GM19023 (cell line): ENCODE data around the gene LRRC73.
A peak's percentile ranks its signal among the peaks of the same experiment; 100 is the strongest.
"Not testable (repeated sequence)": the region's sequence is repeated elsewhere in the genome, so short reads cannot be mapped to it uniquely, and the experiment has no call there.

Source experiments
- ATAC-seq: cut with Tn5 transposase; IDR thresholded peaks from one replicate; pipeline ENCODE4 v1.9.1; 2021; ENCODE audit warnings: mild to moderate bottlenecking, moderate library complexity; ENCODE audit not compliant: unreplicated experiment

LRRC73 gene, protein sequence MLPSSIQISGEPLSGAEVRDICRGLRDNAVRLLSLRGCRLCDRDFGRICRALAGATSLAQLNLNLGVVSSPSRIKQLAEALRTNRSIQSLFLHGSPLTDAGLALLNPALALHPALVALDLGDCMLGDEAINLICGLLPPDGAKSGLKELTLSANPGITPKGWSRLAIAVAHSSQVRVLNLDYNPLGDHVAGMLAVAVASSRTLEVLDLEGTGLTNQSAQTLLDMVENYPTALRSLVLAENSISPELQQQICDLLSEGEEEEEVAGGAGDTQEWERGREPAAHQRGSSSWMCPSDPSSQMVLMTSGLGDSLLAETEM

DNA sequence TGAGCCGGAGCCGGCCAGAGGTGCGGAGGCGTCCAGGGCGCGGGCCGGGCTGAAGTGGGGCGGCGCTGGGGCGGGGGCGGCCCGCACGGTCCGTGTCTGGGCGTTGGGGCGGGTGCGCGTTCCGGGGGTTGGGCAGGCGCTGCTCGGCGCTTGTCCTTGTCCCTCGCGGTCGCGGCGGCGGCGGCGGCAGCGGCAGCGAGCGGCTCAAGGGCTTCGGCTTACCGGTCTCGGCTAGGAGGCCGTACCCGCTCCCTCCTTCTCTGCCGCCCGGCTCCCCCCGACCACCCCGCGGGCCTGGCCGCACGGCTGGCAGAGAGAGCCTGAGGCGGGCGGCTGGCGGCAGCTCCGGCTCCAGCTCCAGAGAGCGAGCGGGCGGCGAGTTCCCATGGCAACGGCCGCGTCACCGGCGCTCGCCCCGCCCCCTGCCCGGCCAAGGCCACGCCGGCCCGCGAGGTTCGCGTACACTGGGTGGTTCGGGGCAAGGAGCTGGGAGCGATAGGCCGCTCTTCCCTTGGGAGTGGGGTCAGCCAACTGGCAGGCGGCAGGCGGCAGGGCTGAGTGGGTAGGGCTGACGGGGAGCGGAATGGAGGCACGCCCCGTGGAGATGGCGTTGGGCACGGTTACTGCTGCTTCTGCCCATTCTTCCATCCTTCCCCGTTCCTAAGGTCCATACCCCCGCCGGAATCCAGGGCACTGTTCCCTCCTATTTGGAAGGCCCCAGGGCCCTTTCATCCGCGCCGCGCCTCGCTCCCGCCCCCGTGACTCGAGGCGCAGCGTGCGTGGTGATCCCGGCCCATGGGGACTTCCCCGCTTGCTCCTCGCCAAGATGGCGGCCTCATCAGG is at the start of gene LRRC73:
Gene LRRC73 (minus strand): TSS at position 363 of the 843 bp plus-strand sequence. CDS start 561 bp downstream, outside the sequence.
- peak; percentile 75 for ATAC-seq

DNA sequence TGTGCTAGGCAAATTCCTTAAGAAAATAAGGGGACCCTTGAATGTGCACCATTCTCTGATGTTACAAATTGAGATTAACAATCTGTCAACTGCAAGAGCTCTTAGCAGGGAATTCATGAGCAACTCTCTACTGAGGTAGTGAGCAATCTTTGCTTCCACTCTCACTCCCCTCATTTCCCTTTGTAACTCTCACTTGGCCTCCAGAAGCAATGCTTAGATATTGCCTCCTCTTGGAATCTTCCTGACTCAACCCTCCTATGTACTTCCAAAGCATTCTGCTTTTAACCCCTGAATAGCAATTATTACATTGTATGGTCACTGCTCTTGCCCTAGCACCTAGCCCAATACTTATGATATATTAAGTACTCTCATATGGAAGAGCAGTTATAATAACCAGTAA is 49.2 kb upstream of the LRRC73 start:
- ATAC-seq: no peak

GRCh38 chr6:43557620-43558019 is 47.5 kb upstream of the LRRC73 start:
- not testable (repeated sequence) for ATAC-seq

DNA sequence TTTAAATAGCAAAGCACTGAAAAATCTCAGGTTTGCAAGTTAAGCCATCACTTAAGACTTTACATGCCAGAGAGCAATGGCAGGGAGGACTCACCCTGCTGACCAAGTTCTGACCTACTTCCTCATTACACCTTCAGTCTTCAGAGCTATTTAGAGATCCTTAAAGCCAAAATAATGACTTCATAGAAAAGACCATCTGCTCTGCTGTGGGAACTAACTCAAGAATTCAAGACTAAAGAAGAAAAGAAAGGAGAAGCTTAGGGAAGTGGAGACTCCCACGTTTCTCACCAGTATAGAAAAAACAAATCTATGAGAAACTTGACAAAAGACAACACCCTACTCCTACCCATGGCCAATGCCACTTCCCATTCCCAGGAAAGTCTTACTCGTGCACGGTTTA is 37.1 kb upstream of the LRRC73 start:
- ATAC-seq: no peak

GRCh38 chr6:43544461-43544860 is 34.3 kb upstream of the LRRC73 start:
- no peak for ATAC-seq

DNA sequence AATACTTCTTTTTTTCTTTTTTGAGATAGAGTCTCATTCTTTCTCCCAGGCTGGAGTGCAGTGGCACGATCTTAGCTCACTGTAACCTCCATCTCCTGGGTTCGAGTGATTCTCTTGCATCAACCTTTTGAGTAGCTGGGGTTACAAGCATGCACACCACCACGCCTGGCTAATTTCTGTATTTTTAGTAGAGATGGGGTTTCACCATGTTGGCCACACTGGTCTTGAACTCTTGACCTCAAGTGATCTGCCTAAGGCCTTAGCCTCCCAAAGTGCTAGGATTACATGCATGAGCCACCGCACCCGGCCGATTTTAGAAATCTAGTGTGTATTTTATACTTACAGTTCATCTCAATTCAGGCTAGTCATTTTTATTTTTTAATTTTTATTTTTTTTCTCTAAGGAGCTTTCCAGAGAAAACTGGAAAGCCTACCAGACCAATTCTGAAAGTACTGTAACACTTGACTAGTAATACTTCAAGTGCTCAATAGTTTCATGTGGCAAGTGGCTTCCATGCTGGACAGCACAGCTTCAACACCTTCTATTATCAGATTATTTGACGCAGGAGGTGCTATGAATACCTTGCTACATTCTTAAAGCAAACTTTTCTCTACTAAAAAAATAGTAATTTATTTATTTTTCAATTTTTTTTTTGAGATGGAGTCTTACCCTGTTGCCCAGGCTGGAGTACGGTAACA is 31.8 kb upstream of the LRRC73 start:
- ATAC-seq: peak; percentile 55

DNA sequence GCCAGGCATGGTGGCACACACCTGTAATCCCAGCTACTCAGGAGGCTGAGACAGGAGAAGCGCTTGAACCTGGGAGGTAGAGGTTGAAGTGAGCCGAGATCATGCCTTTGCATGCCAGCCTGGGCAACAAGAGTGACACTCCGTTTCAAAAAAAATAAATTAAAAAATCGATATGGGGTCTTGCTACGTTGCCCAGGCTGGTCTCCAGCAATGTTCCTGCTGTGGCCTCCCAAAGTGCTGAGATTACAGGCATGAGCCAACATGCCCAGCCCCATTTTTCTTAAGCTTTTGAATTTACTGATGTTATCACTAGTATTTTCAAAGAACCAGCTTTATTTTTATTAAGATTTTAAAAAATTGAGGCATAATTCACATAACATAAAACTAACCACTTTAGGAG is 30.4 kb upstream of the LRRC73 start:
- no peak for ATAC-seq

DNA sequence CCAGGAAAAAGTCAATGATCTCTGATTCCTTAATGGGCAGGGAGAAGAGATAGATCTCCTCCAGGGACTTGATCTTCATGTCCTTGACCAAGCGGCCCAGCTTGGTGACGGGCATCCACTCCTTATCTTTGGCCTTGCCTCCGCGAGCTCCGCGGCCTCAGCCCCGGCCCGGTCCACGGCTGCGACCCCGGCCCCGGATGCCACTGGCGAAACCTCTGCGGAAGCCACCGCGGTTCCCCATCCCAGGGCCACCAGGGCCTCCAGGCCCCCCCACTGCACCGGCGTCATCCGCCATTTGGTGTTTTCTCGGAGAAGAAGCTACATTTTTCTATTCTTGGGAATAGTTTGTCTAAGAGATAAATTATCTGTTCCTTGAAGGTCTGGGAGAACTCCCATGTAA is 29.3 kb upstream of the LRRC73 start:
- ATAC-seq: not testable (repeated sequence)

DNA sequence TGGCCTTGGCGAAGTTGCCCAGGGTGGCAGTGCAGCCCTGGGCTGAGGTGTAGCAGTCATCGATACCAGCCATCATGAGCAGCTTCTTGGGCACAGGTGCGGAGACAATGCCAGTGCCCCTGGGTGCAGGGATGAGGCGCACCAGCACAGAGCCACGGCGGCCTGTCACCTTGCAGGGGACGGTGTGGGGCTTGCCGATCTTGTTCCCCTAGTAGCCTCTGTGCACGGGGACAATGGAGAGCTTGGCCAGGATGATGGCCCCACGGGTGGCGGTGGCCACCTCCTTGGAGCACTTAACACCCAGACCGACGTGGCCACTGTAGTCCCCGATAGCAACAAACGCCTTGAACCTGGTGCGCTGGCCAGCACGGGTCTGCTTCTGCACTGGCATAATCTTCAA is 28.8 kb upstream of the LRRC73 start:
- not testable (repeated sequence) for ATAC-seq

DNA sequence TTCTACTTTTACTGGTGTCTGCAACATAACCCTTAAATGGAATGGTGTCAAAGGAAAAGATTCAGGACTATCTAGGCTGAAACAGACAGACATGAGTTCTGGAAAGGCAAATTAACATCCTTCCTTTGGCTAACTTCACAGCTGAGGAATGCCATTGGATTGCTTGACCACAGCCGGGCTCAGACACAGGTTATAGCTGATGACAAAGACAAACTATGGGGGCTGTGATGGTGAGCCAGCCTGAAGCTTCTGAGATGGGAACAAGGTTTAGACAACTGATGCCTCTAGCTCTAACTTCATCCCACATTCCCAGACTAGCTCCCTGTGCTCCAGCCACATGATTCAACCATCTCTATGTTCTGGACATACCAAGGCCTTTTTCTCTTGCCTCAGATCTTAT is 22.1 kb upstream of the LRRC73 start:
- ATAC-seq: no peak

GRCh38 chr6:43524483-43524961 is 14.4 kb upstream of the LRRC73 start:
- ATAC-seq: no peak

- no peak for ATAC-seq
Measured at GRCh38 chr6:43523284-43523683, 13.1 kb upstream of the LRRC73 start.

DNA sequence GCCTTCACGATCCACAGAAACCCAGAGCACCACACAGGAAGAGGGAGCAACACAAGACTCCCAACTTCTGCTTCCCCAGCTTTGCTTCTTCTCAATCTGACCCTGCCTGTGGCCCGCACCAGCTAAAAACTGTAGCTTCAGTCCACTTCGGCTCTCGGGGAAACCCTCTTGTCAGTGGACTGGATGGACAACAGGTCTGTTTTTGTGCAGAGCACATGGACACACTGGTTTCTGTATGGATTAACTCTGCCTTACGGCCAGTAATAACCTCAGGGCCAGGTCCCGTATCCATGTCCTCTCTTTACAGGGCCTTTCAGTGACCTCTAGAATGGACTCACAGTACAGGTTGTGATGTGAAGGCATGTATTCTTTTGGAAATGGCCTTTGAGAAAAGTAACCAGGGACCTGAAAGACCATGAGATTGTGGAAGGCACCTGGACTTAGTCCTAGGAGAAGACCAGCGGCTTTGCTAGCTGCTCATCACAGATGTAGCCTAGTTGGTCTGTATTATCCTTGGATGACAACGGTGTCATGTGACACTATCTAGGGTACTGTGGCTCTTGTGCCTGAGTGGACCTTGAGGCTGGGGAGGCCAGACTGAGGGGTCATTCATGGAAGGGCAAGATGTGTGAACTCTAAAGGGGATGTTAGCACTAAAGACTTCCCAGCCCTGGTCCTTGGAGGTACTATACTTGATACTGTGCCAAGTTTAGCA is 12.6 kb upstream of the LRRC73 start:
- ATAC-seq: no peak

GRCh38 chr6:43521836-43522235 is 11.7 kb upstream of the LRRC73 start:
- no peak for ATAC-seq

DNA sequence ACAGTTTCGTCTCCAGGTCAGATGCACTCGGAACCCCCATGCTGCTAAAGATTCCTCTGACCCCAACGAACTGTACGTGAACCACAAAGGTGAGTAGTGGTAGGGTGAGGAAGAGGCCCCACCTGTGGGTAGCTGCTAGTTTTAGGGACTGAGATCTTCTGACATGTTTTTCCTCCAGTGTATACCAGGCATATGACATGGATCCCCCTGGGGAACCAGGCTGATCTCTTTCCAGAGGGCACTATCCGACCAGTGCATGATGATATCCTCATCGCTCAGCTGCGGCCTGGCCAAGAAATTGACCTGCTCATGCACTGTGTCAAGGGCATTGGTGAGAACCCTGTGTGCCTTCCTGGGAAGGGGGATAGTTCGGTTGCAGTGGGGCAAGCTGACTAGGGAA is 10.0 kb upstream of the LRRC73 start:
- no peak for ATAC-seq

GRCh38 chr6:43517505-43518357 is 7.6 kb upstream of the LRRC73 start:
- no peak for ATAC-seq

DNA sequence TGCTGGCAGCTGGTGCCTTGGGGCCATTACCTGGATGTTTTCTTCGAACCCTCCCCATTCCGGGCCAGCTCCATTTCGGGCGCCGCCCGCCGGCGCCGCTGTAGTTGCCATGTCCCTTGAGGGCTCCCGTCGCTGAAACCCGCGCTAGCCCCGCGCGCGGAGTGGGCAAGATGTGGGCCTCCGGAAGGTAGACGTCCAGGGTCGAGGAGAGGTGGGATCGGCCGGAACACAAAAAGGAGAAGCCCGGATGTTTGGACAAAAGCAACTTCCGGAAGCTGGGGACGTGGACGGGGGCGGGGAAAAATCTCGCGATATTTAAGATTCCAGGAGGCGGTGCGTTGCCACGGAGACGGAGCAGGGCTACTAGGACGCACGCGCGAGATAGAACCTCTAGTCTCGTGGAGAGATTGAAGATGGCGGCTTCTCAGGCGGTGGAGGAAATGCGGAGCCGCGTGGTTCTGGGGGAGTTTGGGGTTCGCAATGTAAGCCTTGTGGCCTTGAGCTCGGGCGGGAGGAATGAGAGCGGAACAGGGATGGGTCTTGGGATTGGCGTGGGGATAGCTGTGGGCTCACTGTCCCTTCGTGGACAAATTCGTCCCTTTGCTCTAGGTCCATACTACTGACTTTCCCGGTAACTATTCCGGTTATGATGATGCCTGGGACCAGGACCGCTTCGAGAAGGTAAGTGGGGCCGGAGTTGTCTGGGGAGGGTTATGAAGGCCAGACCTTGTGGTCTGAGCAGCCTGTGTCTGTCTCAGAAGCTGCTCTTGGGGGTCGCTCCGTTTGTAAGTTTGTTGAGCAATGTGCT is 6.8 kb upstream of the LRRC73 start, which contains the start of the genes POLR1C and YIPF3:
Gene POLR1C (plus strand): TSS at position 393 of the 808 bp plus-strand sequence. CDS start 21 bp downstream, at position 414.
Gene YIPF3 (minus strand): TSS at position 230 of the 808 bp plus-strand sequence. CDS start 119 bp downstream, at position 111.
- peak; percentile 90 for ATAC-seq

GRCh38 chr6:43516367-43516696 is 6.2 kb upstream of the LRRC73 start:
- ATAC-seq: no peak

- ATAC-seq: no peak
Measured at GRCh38 chr6:43515808-43516207, 5.7 kb upstream of the LRRC73 start.
